ENCODE measurements around the gene ZNF530. TPM values are rescaled to one million over a fixed set of nuclear protein-coding genes. Genes with fewer than 3 reads are reported as not detected.

Gene ZNF530
- total and polyA plus RNA-seq, 9 of the 15 experiments (the other 6 are each of a cell fraction or from before 2014, with no cell fraction given), result 0.28 to 5.9 (median 4.0) TPM

DNA sequence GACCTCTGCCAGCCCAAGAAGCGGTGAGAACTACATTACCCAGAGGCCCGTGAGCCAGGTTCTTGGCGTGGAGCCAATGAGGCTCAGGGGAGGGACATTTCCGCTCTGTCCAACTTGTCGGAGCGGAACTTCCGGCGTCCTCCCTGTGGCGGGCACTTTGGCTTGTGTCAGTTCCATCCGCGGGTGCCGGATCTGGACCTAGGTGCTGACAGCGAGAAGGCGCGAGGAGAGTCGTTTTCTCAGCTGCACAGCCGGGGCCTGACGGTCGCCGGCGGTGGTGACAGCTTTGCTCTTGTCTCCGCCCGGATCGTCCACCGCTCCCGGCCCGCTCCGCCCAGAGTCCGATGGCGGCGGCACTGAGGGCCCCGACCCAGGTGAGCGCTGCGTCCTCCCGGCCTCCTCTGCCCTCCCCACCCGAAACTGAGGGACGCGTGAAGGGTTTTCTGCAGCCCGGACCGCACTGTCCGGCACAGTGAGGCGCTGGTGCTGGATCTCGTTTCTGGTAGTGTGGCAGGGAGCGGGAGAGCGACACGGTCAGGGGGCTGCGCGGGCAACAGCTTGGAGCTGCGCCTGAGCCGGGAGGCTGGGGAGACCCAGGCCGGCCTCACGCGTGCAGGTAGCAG is at the start of gene ZNF530 (continued):
- TF ChIP-seq, protein P1, sequence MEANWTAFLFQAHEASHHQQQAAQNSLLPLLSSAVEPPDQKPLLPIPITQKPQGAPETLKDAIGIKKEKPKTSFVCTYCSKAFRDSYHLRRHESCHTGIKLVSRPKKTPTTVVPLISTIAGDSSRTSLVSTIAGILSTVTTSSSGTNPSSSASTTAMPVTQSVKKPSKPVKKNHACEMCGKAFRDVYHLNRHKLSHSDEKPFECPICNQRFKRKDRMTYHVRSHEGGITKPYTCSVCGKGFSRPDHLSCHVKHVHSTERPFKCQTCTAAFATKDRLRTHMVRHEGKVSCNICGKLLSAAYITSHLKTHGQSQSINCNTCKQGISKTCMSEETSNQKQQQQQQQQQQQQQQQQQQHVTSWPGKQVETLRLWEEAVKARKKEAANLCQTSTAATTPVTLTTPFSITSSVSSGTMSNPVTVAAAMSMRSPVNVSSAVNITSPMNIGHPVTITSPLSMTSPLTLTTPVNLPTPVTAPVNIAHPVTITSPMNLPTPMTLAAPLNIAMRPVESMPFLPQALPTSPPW (CRISPR knock-in tag; IDR thresholded peaks at IDR 0.05), result peak; percentile 62
- no peak for TF ChIP-seq ILK (tag; IDR thresholded peaks at IDR 0.05; ENCODE audit: borderline replicate concordance, low read depth)
- TF ChIP-seq YY1 (IDR thresholded peaks at IDR 0.05; ENCODE audit: borderline replicate concordance in 1 of 3, control insufficient read depth in 1 of 3, extremely low read depth in 1 of 3, insufficient read depth in 3 of 3, insufficient read length in 1 of 3, insufficient replicate concordance in 2 of 3, low read depth in 1 of 3, low read length in 2 of 3), result peak in 1 of 3 experiments; percentile 16
- no peak for TF ChIP-seq ZFP30 (CRISPR knock-in tag; IDR thresholded peaks at IDR 0.05; ENCODE audit: borderline replicate concordance)
- TF ChIP-seq, protein P2, sequence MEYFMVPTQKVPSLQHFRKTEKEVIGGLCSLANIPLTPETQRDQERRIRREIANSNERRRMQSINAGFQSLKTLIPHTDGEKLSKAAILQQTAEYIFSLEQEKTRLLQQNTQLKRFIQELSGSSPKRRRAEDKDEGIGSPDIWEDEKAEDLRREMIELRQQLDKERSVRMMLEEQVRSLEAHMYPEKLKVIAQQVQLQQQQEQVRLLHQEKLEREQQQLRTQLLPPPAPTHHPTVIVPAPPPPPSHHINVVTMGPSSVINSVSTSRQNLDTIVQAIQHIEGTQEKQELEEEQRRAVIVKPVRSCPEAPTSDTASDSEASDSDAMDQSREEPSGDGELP (CRISPR knock-in tag; IDR thresholded peaks at IDR 0.05; ENCODE audit: borderline replicate concordance), result peak; percentile 66
- TF ChIP-seq ARID2 (IDR thresholded peaks at IDR 0.05), result no peak
- TF ChIP-seq ARID1B (IDR thresholded peaks at IDR 0.05), result no peak
- TF ChIP-seq GABPA (tag; conservative IDR thresholded peaks at IDR 0.05; ENCODE audit: low read depth), result peak; percentile 96
- no peak for TF ChIP-seq ZBTB1 (CRISPR knock-in tag; IDR thresholded peaks at IDR 0.05; ENCODE audit: borderline replicate concordance, low read depth)
- TF ChIP-seq SIX5 (IDR thresholded peaks at IDR 0.05; ENCODE audit: borderline replicate concordance in 1 of 2, insufficient read depth in 1 of 2, low read depth in 1 of 2, low read length in 2 of 2), result peak; percentile 76 to 80
- peak; percentile 30; the same call in 1 of the 2 replicates for TF ChIP-seq SPI1 (IDR thresholded peaks at IDR 0.05; ENCODE audit: borderline replicate concordance, low read depth, low read length)
- TF ChIP-seq TAF1 (IDR thresholded peaks at IDR 0.05; ENCODE audit: control insufficient read depth, extremely low read depth, insufficient read depth, low read length, severe bottlenecking), result peak; percentile 16
- no peak for TF ChIP-seq NR2C2 (CRISPR knock-in tag; IDR thresholded peaks at IDR 0.05)
- peak; percentile 82 for TF ChIP-seq NR2C2 (tag; IDR thresholded peaks at IDR 0.05)
- peak; percentile 30; the same call in 1 of the 2 replicates for TF ChIP-seq MTA3 (IDR thresholded peaks at IDR 0.05; ENCODE audit: borderline replicate concordance)
- TF ChIP-seq L3MBTL2 (IDR thresholded peaks at IDR 0.05), result peak; percentile 68
- no peak for TF ChIP-seq KLF1 (tag; IDR thresholded peaks at IDR 0.05)
- TF ChIP-seq, protein P3, sequence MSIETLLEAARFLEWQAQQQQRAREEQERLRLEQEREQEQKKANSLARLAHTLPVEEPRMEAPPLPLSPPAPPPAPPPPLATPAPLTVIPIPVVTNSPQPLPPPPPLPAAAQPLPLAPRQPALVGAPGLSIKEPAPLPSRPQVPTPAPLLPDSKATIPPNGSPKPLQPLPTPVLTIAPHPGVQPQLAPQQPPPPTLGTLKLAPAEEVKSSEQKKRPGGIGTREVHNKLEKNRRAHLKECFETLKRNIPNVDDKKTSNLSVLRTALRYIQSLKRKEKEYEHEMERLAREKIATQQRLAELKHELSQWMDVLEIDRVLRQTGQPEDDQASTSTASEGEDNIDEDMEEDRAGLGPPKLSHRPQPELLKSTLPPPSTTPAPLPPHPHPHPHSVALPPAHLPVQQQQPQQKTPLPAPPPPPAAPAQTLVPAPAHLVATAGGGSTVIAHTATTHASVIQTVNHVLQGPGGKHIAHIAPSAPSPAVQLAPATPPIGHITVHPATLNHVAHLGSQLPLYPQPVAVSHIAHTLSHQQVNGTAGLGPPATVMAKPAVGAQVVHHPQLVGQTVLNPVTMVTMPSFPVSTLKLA (conservative IDR thresholded peaks at IDR 0.05), result peak in 1 of 2 experiments; percentile 64; a peak in 2 of 4 replicates
- TF ChIP-seq ETV6 (IDR thresholded peaks at IDR 0.05; ENCODE audit: borderline replicate concordance in 1 of 2, low read depth in 2 of 2, low read length in 1 of 2), result no peak
- 0 out of 2 replicates have a peak, but pooled peaks have one; percentile 16 for TF ChIP-seq ETV6 (CRISPR knock-in tag; IDR thresholded peaks at IDR 0.05; ENCODE audit: borderline replicate concordance)
- peak; percentile 91 for TF ChIP-seq NFIX (CRISPR knock-in tag; IDR thresholded peaks at IDR 0.05; ENCODE audit: low read depth)
- 0 out of 2 replicates have a peak, but pooled peaks have one; percentile 17 for TF ChIP-seq CBX1 (IDR thresholded peaks at IDR 0.05; ENCODE audit: low read depth)
- TF ChIP-seq ZNF436 (CRISPR knock-in tag; IDR thresholded peaks at IDR 0.05), result no peak

Data from K562 (cell line).